HepG2 (cell line): ENCODE results near the gene DAAM2. TPM values are rescaled to one million over a fixed set of nuclear protein-coding genes. Genes with fewer than 3 reads are reported as not detected.
A peak's percentile ranks its signal among the peaks of the same experiment; 100 is the strongest.

ENCODE experiments used
- ATF7 ChIP-seq, 2 experiments: fragments of 450-650 bp in 1 of 2; sonication (generic) in 1 of 2; formaldehyde crosslinking in 1 of 2; IDR thresholded peaks; 2 replicates each; pipeline versions ENCODE4 v1.4.0 to v1.6.1; 2016 to 2020; ENCODE audit warnings: antibody characterized with exemption in 1 of 2, mild to moderate bottlenecking in 1 of 2, missing genetic modification reagents in 1 of 2
- HDAC2 ChIP-seq: sonication (generic); formaldehyde crosslinking; IDR thresholded peaks from 2 replicates; pipeline ENCODE4 v1.4.0; 2020; ENCODE audit warnings: missing genetic modification reagents
- MYC ChIP-seq: sonication (generic); formaldehyde crosslinking; IDR thresholded peaks from 2 replicates; pipeline ENCODE4 v1.9.0; 2021; ENCODE audit warnings: missing genetic modification reagents, borderline replicate concordance
- NR2F1 ChIP-seq, 2 experiments: fragments of 450-650 bp in 1 of 2; formaldehyde crosslinking in 1 of 2; IDR thresholded peaks; 2 replicates each; pipeline versions ENCODE4 v1.5.0 to v1.6.1; 2016 to 2020; ENCODE audit warnings: mild to moderate bottlenecking in 1 of 2, missing compliant biosample characterization in 1 of 2, missing genetic modification reagents in 1 of 2, moderate library complexity in 1 of 2
- PHF21A ChIP-seq: sonication (generic); formaldehyde crosslinking; IDR thresholded peaks from 2 replicates; pipeline ENCODE4 v1.5.0; 2020; ENCODE audit warnings: mild to moderate bottlenecking, missing genetic modification reagents
- PLRG1 ChIP-seq: fragments of 450-650 bp; conservative IDR thresholded peaks from 2 replicates; pipeline ENCODE4 v1.6.1; 2016
- RNF2 ChIP-seq: fragments of 450-650 bp; conservative IDR thresholded peaks from 2 replicates; pipeline ENCODE4 v1.6.1; 2016; ENCODE audit warnings: low read depth
- SAP130 ChIP-seq: IDR thresholded peaks from 2 replicates; pipeline ENCODE4 v1.6.1; 2016; ENCODE audit warnings: low read depth
- ZNF556 ChIP-seq: sonication (generic); formaldehyde crosslinking; IDR thresholded peaks from 2 replicates; pipeline ENCODE4 v1.4.0; 2020; ENCODE audit warnings: mild to moderate bottlenecking, missing genetic modification reagents, borderline replicate concordance
- ZNF678 ChIP-seq: sonication (generic); formaldehyde crosslinking; IDR thresholded peaks from 2 replicates; pipeline ENCODE4 v1.4.0; 2020; ENCODE audit warnings: mild to moderate bottlenecking, missing genetic modification reagents
- ZNF737 ChIP-seq: sonication (generic); formaldehyde crosslinking; IDR thresholded peaks from 2 replicates; pipeline ENCODE4 v1.5.0; 2020; ENCODE audit warnings: missing genetic modification reagents, mild to moderate bottlenecking, borderline replicate concordance
- polyA plus RNA-seq, 8 experiments: library from polyadenylated mRNA; depleted of rRNA in 3 of 8; stranded (reverse) in 7 of 8; unstranded in 1 of 8; fragments of >200 nt; fragmentation: Illumina TruSeq in 4 of 8; extraction: Trizol in 4 of 8; gene quantifications; 2 replicates each; pipeline versions ENCODE4 v1.2.1 to v1.2.3, GENCODE V29; 2011 to 2016; ENCODE audit warnings: low read depth in 4 of 8, missing spikeins in 1 of 8, mixed read lengths in 1 of 8; ENCODE audit not compliant: insufficient read depth in 1 of 8
- total RNA-seq, 5 experiments: library from RNA; depleted of rRNA; stranded (reverse); fragments of >200 nt; fragmentation: Illumina TruSeq; extraction: Trizol; gene quantifications; 2 replicates each; pipeline ENCODE4 v1.2.3, GENCODE V29; 2016; ENCODE audit warnings: low read depth in 1 of 5
- TF ChIP-seq, protein P1 (sequence below): sonication (generic); formaldehyde crosslinking; IDR thresholded peaks from 2 replicates; pipeline ENCODE4 v1.5.0; 2020; ENCODE audit warnings: mild to moderate bottlenecking, missing genetic modification reagents, borderline replicate concordance
- TF ChIP-seq, protein P2 (sequence below): sonication (generic); formaldehyde crosslinking; IDR thresholded peaks from 2 replicates; pipeline ENCODE4 v1.4.0; 2020; ENCODE audit warnings: missing genetic modification reagents
- TF ChIP-seq, protein P3 (sequence below): sonication (generic); formaldehyde crosslinking; IDR thresholded peaks from 2 replicates; pipeline ENCODE4 v1.5.0; 2020; ENCODE audit warnings: missing genetic modification reagents, mild to moderate bottlenecking, borderline replicate concordance
- TF ChIP-seq, protein P4 (sequence below): sonication (generic); formaldehyde crosslinking; IDR thresholded peaks from 2 replicates; pipeline ENCODE4 v1.4.0; 2020; ENCODE audit warnings: missing genetic modification reagents

Gene DAAM2
- total and polyA plus RNA-seq, 2 of the 13 experiments (the other 11 are each of a cell fraction or from before 2014, with no cell fraction given), result 0.01 TPM; not detected in 1

DNA sequence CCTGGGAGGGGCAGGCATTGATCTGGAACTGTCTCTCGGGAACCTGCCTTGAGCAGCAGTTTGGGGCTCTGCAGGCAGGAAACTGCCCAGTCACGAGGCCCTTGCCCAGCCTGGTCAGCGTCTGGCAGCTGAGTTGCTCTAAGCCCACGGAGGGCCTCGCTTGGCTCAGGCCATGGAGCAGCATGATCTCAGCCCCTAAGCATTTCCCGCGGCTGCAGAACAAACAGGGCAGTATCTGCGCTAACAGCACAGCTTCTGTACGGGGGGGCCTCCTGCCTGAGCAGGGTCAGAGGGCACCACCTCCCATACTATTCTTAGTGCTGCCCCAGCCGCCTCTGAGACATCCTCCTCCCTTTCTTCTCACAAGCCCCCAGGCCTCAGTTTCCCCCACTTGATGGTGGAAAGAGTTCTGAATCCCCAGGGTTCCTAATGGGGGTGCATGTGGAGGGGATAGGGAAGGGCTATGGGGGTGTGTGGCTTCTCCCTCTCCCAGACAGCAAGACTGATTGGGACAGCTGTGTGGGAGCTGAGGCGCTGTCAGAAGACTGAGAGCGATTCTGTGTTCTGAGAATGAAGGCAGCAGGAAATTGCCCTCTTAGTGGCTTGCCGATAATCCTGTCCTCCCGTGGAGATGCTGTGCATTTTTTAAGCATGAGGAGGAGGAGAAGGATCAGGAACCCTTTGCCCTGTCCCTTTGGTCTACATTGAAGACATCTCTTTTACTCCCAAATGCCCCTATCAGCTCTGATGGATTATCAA is 95.7 kb downstream of the DAAM2 start (continued):
- TF ChIP-seq, protein P1, sequence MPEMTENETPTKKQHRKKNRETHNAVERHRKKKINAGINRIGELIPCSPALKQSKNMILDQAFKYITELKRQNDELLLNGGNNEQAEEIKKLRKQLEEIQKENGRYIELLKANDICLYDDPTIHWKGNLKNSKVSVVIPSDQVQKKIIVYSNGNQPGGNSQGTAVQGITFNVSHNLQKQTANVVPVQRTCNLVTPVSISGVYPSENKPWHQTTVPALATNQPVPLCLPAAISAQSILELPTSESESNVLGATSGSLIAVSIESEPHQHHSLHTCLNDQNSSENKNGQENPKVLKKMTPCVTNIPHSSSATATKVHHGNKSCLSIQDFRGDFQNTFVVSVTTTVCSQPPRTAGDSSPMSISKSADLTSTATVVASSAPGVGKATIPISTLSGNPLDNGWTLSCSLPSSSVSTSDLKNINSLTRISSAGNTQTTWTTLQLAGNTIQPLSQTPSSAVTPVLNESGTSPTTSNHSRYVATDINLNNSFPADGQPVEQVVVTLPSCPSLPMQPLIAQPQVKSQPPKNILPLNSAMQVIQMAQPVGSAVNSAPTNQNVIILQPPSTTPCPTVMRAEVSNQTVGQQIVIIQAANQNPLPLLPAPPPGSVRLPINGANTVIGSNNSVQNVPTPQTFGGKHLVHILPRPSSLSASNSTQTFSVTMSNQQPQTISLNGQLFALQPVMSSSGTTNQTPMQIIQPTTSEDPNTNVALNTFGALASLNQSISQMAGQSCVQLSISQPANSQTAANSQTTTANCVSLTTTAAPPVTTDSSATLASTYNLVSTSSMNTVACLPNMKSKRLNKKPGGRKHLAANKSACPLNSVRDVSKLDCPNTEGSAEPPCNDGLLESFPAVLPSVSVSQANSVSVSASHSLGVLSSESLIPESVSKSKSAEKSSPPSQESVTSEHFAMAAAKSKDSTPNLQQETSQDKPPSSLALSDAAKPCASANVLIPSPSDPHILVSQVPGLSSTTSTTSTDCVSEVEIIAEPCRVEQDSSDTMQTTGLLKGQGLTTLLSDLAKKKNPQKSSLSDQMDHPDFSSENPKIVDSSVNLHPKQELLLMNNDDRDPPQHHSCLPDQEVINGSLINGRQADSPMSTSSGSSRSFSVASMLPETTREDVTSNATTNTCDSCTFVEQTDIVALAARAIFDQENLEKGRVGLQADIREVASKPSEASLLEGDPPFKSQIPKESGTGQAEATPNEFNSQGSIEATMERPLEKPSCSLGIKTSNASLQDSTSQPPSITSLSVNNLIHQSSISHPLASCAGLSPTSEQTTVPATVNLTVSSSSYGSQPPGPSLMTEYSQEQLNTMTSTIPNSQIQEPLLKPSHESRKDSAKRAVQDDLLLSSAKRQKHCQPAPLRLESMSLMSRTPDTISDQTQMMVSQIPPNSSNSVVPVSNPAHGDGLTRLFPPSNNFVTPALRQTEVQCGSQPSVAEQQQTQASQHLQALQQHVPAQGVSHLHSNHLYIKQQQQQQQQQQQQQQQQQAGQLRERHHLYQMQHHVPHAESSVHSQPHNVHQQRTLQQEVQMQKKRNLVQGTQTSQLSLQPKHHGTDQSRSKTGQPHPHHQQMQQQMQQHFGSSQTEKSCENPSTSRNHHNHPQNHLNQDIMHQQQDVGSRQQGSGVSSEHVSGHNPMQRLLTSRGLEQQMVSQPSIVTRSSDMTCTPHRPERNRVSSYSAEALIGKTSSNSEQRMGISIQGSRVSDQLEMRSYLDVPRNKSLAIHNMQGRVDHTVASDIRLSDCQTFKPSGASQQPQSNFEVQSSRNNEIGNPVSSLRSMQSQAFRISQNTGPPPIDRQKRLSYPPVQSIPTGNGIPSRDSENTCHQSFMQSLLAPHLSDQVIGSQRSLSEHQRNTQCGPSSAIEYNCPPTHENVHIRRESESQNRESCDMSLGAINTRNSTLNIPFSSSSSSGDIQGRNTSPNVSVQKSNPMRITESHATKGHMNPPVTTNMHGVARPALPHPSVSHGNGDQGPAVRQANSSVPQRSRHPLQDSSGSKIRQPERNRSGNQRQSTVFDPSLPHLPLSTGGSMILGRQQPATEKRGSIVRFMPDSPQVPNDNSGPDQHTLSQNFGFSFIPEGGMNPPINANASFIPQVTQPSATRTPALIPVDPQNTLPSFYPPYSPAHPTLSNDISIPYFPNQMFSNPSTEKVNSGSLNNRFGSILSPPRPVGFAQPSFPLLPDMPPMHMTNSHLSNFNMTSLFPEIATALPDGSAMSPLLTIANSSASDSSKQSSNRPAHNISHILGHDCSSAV (CRISPR knock-in tag), result no peak
- TF ChIP-seq ZNF737 (CRISPR knock-in tag) (no peak), ZNF556 (CRISPR knock-in tag) (0 out of 2 replicates have a peak, but pooled peaks have one; percentile 31), PHF21A (no peak), PLRG1 (no peak), ZNF678 (CRISPR knock-in tag) (no peak), NR2F1 (CRISPR knock-in tag; IDR thresholded peaks at IDR 0.05) (peak; percentile 95 to 96), HDAC2 (peak; percentile 40; the same call in 1 of the 2 replicates), ATF7 (IDR thresholded peaks at IDR 0.05) (no peak), ATF7 (CRISPR knock-in tag; IDR thresholded peaks at IDR 0.05) (peak; percentile 94), RNF2 (0 out of 2 replicates have a peak, but pooled peaks have one; percentile 47), MYC (peak; percentile 63; the same call in 1 of the 2 replicates), SAP130 (CRISPR knock-in tag) (peak; percentile 70)
- TF ChIP-seq, protein P2, sequence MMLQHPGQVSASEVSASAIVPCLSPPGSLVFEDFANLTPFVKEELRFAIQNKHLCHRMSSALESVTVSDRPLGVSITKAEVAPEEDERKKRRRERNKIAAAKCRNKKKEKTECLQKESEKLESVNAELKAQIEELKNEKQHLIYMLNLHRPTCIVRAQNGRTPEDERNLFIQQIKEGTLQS (CRISPR knock-in tag), result peak; percentile 97
- TF ChIP-seq, protein P3, sequence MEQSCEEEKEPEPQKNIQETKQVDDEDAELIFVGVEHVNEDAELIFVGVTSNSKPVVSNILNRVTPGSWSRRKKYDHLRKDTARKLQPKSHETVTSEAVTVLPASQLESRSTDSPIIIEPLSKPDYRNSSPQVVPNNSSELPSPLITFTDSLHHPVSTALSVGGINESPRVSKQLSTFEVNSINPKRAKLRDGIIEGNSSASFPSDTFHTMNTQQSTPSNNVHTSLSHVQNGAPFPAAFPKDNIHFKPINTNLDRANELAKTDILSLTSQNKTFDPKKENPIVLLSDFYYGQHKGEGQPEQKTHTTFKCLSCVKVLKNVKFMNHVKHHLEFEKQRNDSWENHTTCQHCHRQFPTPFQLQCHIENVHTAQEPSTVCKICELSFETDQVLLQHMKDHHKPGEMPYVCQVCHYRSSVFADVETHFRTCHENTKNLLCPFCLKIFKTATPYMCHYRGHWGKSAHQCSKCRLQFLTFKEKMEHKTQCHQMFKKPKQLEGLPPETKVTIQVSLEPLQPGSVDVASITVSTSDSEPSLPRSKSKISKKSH (CRISPR knock-in tag), result peak; percentile 26; the same call in 1 of the 2 replicates
- TF ChIP-seq, protein P4, sequence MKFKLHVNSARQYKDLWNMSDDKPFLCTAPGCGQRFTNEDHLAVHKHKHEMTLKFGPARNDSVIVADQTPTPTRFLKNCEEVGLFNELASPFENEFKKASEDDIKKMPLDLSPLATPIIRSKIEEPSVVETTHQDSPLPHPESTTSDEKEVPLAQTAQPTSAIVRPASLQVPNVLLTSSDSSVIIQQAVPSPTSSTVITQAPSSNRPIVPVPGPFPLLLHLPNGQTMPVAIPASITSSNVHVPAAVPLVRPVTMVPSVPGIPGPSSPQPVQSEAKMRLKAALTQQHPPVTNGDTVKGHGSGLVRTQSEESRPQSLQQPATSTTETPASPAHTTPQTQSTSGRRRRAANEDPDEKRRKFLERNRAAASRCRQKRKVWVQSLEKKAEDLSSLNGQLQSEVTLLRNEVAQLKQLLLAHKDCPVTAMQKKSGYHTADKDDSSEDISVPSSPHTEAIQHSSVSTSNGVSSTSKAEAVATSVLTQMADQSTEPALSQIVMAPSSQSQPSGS, result peak; percentile 97
